Cardiac fibroblast (primary cell): ENCODE data around the gene CPPED1.
"Not testable (repeated sequence)": the region's sequence is repeated elsewhere in the genome, so short reads cannot be mapped to it uniquely, and the experiment has no call there.

Source experiments
- DNase-seq, 2 donors: peaks; one replicate each; pipeline versions ENCODE4 v3.0.0 to v3.0.0-alpha.2; 2010; ENCODE audit warnings: low read depth in 2 of 2
- H3K4me3 ChIP-seq, 2 donors: replicated peaks in 1 of 2; 1 replicate in 1 of 2; 2 replicates in 1 of 2; pipeline ENCODE4 v1.5.1; 2011; ENCODE audit warnings: low read depth in 2 of 2, low read length in 2 of 2, mild to moderate bottlenecking in 2 of 2, moderate library complexity in 1 of 2
- TF ChIP-seq, protein P1 (sequence below): IDR thresholded peaks from one replicate; pipeline ENCODE4 v1.5.1; 2011; ENCODE audit warnings: low read depth, mild to moderate bottlenecking, low read length, inconsistent platforms

CPPED1 gene

DNA sequence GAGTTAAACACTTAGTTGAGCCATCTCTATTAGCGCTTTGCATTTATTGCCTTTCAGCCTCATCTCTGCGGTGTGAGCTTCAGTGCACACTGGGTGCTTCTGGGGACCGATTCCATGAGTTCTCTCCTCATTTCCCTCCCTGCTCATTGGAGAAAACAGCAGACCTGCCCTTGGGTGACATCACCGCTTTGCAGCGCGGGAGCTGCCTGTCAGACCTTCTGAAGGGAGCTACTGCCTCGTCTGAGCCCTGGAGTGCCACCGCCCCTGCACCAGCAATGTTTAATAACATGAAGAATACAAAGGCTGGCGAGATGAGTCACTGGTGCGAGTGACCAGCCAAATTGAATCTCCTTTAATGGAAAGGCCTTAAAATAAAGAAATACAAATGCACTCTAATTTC lies 30.2 kb upstream of the CPPED1 start:
- no peak overlapping the region for H3K4me3 ChIP-seq
- TF ChIP-seq, protein P1, sequence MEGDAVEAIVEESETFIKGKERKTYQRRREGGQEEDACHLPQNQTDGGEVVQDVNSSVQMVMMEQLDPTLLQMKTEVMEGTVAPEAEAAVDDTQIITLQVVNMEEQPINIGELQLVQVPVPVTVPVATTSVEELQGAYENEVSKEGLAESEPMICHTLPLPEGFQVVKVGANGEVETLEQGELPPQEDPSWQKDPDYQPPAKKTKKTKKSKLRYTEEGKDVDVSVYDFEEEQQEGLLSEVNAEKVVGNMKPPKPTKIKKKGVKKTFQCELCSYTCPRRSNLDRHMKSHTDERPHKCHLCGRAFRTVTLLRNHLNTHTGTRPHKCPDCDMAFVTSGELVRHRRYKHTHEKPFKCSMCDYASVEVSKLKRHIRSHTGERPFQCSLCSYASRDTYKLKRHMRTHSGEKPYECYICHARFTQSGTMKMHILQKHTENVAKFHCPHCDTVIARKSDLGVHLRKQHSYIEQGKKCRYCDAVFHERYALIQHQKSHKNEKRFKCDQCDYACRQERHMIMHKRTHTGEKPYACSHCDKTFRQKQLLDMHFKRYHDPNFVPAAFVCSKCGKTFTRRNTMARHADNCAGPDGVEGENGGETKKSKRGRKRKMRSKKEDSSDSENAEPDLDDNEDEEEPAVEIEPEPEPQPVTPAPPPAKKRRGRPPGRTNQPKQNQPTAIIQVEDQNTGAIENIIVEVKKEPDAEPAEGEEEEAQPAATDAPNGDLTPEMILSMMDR: no peak
- DNase-seq: peak in 1 of 2 donors; percentile 9

- TF ChIP-seq, protein P1: no peak
- no peak for DNase-seq
These were observed 25.6 kb upstream of the CPPED1 start for GRCh38 chr16:12829096-12829888.

DNA sequence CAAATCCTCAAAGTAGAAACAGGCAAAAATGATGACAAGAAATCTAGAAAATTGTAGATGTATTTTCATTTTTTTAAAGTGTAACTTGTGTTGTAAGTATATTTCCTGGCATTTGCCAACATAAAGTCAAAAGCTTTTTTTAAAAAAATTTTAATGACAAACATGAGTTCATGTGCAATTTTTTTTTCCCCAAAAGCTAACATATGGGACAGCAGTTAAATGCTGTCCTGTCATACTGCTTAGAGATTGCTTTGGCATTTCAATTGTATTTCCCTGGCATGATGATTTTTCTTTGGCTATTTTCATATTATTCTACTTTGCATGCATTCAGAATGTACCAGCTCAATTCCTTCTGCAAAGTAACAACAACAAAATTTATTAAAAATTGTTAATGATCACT lies 24.5 kb upstream of the CPPED1 start:
- H3K4me3 ChIP-seq: no peak overlapping the region
- TF ChIP-seq, protein P1: no peak
- no peak for DNase-seq

More at GRCh38 chr16:12829096-12829888, 25.6 kb upstream of the CPPED1 start:
- H3K4me3 ChIP-seq: no peak overlapping the region

DNA sequence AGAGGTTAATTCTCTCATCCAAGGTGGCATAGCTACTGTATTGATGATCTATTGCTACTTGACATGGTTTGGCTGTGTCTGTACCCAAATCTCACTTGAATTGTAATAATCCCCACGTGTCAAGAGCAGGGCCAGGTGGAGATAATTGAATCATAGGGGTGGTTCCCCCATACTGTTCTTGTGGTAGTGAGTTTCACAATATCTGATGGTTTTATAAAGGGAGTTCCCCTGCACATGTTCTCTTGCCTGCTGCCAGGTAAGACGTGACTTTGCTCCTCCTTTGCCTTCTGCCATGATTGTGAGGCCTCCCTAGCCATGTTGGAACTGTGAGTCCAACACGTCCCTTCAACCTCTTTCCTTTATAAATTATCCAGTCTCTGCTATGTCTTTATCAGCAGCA lies 22.9 kb upstream of the CPPED1 start:
- no peak for DNase-seq
- no peak overlapping the region for H3K4me3 ChIP-seq
- TF ChIP-seq, protein P1: no peak

- TF ChIP-seq, protein P1: peak; percentile 85
- DNase-seq: peak; percentile 66 to 68
- H3K4me3 ChIP-seq: no peak overlapping the region
These were observed 15.7 kb upstream of the CPPED1 start for GRCh38 chr16:12819126-12820117.

- TF ChIP-seq, protein P1: no peak
- no peak for DNase-seq
- H3K4me3 ChIP-seq: no peak overlapping the region
These were observed 14.6 kb upstream of the CPPED1 start for GRCh38 chr16:12818326-12818725.

GRCh38 chr16:12816791-12817214 lies 13.1 kb upstream of the CPPED1 start:
- not testable (repeated sequence) for H3K4me3 ChIP-seq
- peak in 1 of 2 donors; percentile 18 for DNase-seq
